Activated effector memory CD4-positive, alpha-beta T cell treated with Interleukin-2 at 50 U/mL for 16 hours (primary cell): ENCODE data around the gene TGOLN2.
"Not testable (repeated sequence)": the region's sequence is repeated elsewhere in the genome, so short reads cannot be mapped to it uniquely, and the experiment has no call there.

Source experiments
- DNase-seq: peaks from one replicate; pipeline ENCODE4 v3.0.0-alpha.2; 2020

The TGOLN2 gene

DNA sequence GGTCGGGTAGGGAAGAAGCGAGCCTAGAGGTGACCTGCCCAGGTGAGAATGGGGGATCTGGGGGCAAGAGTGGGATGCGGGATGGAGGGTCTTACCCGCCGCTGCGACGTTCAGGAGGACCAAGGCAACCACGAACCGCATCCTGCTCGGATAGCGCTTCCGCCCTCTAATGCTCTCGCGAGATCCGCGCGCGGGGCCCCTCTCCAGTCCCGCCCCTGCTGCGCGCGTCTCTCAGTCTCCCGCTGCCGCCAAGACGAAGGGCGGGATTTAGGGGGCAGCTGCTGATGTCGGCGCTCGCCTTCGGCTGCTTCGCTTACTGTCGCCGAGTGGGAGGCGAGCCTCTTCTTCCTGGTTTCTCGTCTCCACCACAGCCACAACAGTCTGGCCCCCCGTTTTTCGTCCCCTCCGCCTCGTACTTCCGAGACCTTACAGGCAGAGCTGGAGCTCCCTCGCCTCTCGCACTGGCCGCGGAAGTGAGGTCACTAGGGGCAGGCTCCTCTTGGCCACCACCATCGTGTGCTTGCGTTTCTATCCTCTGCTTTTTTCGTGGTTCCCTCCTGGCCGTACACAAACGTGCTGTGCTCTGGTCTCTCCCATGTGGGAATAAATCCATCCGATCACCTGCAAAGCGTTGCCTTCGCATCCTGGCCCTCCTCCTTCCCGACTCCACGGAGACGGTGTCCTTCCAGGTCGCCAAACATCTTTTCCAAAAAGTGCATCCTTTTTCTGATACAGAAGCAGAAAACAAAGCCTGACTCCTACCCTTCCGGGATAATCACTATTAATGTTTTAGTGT is at the start of gene TGOLN2:
Gene TGOLN2, minus strand, starts transcription at position 168 of the 796 bp plus-strand sequence. Its CDS starts 27 bp downstream, at position 141.
- peak; percentile 89 for DNase-seq

DNA sequence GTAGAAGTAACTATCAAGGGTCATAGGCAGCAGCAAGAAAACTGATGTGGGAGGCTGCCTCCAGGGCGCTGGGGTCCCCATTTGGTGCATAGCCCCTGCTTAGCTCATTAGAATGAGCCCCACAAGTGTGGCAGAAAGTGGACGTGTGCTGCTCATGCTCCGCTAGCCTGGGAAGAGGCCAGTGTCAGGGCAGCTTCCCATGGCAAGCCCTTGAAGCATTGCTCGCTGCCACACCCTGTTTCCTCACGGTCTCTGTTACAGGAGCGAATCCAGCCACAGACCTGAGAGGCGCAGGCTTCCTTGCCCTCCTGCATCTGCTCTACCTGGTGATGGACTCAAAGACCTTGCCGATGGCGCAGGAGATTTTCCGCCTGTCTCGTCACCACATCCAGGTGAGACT is 49.3 kb upstream of the TGOLN2 start:
- no peak for DNase-seq

DNA sequence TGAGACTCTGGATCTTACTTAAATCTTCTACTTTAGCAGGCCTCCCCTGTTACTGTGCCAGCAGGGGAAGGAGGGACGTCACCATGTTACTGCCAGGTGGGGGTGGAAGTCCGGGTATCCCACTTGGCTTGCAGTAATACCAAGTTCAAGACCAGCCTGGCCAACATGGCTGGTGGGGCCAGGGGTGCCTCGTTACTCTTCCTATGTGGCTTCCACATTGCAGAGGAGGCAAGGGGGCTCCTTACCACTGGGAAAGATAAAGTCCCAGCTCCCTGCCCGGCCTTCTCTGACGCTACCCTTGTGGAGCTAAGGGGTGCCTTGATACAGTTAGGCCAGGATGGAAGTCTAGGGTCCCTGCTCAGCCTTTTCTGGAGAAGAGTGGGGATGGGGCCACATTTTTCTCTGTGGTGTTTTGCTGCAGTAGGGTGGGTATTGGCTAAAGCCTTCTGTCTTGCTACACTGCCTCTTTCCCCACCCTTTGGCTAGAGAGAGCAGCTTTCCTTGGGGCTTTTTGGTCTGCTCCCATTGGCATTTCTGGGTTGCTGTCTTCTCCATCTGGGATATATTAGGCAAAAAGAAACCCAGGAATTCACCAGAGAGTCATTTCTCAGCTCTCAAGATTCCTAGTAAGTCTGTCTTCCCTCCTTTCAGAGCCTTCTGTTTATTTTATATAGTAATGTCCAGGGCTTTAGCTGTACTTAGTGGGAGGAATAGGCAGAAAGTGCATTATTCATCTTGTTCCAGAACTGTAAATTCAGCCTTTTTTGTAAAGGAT is 48.7 kb upstream of the TGOLN2 start:
- no peak for DNase-seq

DNA sequence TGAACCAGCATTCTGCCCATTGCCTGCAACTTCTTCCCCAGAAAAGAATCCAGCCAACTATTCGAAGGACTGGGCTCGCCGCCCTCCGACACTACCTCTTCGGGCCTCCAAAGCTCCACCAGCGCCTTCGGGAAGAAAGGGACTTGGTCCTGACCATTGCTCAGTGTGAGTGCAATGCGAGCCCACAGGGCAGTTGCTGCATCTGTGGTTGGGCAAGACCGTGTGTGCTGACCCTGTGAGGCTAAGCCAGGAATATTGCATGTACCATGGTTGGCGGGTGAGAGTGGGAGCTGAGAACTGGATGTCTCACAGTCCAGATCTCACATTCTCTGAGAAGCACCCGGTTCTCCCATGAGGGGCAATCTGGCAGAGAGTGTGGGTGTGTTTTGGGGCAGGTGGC is 43.3 kb upstream of the TGOLN2 start:
- DNase-seq = no peak

DNA sequence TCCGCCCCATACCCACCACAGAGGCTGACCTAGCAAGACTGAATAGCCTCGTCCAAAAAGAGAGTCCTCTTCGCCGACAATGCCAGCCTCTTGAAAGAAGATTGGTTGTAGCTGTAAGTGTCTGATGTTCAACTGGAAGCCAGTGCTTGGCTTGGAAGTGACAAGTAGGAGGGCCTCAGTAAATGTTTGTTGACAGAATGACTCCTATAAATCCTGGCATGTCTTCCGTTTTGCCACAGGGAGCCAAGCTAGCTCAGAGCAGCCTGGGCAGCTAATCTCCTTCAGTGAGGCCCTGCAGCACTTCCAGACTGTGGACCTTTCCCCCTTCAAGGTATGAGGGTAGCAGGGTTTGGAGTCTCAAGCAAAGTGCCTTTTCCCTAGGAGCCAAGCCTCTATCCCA is 41.7 kb upstream of the TGOLN2 start:
- DNase-seq = no peak

DNA sequence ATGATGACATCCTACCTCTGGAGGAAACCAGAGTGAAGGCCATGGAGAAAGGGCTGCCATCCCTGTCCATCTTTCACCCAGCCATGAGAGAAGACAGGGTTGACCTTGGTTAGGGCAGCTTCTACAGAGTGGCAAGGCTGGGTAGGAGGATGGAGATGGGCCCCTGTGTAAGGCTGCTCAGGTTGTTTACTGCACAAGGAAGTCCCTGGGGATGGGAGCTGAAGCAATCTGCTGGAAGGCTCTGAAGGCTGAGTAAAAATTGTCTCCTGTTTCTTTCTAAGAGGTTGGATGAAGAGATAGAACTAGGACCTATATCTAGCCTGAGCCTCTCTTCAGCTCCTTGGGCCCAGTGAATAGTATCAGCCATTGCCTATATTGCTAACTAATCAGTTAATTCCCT is 41.1 kb upstream of the TGOLN2 start:
- no peak for DNase-seq

DNA sequence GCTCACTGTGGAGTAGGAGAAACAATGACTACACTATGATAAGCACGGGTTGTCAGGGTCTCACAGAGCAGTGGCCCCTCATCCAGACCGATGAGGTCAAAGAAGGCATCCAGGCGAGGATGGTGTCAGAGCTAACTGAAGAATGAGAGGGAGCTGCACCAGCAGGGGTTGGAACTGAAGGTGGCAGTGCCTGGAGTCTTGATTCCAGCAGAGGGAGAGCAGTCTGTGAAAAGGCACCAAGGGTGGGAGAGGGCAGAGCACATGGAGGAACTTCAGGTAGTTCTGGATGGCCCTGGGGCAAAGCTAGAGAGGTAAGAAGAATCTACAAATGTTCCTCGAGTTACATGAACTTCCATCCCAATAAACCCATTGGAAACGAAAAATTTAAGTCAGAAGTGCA is 39.4 kb upstream of the TGOLN2 start:
- DNase-seq = no peak

DNA sequence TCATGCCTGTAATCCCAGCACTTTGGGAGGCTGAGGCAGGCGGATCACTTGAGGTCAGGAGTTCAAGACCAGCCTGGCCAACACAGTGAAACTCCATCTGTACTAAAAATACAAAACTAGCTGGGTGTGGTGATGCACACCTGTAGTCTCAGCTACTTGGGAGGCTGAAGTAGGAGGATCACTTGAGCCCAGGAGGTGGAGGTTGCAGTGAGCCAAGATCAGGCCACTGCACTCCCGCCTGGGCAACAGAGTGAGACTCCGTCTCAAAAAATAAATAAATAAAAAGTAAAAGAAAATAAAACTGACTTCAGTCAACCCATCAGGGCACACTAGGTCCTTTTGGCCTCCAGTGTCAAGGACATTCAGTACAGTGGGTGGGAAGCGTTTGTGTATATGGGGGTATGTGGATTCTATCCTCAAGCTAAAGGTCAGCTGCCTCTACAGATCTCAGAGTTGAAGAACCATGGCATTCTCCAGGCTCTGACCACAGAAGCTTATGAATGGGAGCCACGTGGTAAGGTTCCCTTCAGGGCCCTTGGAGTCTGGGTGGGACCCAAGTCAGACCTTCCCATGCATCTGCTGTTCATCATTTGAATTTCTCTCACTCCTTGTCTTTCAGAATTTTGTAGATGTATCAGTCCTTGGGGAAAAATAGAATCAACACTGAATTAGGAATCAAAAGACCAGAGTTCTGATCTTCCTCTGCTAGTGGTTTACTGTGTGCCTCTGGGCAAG is 35.0 kb upstream of the TGOLN2 start:
- DNase-seq = not testable (repeated sequence)

DNA sequence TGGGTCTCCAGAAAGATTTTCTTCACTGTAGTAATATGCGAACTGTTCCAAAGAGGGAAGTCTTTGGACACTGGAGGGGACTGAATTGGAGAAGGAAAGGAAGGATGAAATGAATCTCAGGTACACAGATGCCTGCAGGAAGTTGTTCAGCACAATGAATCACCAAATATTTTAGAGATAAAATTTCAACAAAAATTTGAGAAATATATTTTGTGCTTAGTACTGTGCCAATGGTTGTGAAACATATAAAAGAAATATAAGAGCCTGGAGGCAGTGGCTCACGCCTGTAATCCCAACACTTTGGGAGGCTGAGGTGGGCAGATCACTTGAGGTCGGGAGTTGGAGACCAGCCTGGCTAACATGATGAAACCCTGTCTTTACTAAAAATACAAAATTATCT is 29.9 kb upstream of the TGOLN2 start:
- no peak for DNase-seq

DNA sequence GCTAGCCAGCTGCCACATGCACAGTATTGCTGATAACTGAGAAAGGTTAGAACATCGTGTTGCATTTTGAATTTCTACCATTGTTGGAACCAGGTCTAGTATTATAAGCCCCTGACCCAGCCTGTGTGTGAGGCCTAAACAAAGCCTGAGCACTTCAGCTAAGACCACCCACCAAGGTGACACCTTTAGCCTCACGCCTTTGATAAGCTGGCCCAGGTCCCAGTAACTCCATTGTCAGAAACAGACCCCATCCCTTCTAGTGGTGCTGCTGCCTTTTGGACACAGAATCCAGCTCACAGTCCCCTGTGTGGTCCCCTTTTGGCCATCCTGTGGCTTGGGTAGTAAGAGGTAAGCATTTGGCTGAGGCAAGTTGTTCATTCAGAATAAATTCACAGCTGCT is 28.4 kb upstream of the TGOLN2 start:
- no peak for DNase-seq

DNA sequence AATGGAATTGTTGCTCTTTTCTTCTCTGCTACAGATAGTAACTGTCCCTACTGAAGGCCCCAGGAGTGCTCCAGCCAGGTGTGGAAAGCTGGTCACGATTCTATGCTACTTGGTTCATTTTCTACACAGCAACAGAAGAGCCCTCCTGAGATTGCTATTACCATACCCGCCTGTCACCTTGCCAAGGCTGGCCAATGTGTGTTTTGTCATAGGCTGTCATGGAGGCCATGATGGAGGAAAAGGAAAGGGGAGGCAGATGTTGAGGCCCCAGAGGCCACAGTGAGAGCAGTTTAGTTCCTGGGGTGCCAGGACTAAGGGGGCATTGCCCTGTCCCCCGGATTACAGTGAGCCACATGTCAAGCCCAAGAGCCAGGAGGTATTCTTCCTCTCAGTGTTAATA is 27.7 kb upstream of the TGOLN2 start:
- no peak for DNase-seq

DNA sequence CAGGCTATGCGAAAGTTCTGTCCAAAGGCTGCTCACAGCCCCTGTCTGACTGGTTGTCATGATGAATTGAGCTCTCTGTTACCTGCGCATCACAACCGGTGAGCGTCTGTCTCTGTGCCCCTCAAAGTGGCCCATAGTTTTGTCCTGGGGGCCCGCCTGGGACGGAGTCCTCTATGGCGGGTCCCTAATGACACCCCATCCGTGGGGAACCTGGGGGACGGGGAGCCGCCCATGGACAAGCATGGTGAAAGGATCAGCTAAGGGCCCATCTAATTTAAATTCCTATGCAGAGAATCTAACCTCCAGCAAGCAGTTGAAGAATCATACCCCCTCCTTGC is 27.3 kb upstream of the TGOLN2 start:
- no peak for DNase-seq

DNA sequence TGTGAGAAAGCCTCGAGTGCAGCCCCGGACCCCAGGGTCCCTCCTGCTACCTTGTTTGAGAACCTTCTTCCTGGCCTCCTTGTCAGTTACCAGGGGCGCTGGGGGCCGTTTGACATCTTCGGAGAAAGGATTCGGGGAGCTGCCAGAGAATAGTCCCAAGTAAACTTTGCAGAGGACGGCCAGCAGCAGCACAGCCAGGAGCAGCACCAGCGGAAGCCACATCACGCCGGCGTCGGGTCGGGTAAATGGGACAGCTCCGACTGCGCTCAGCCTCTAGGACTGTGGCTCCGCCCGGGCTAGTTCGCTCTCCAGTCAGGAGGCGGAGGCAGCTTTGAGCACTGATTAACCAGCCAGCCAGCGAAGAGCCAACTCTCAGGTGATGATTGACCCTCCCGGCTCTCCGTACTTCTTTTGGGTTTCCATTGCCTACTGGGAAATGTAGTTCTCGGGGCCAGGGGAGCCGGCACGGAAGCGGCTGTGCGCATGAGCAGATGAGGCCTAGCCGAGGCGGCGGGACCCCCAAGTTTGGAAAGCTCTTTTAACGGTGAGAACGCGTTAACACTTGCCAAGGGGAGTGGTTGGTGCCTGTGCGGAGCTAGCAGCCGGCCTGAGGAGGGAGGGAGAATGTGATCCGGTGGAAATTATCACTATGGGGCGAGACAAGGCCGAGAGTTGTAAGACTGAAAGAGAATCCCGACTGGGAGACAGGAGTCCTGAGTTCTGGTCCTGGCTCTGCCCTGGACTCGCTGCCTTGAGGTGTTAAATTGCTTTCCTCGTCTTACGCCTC is 26.7 kb upstream of the TGOLN2 start, which contains the start of the genes ELMOD3 and RETSAT:
Gene ELMOD3, plus strand, starts transcription at position 484 of the 787 bp plus-strand sequence. CDS start 2,430 bp downstream, outside the sequence.
Gene RETSAT, minus strand, starts transcription at position 243 of the 787 bp plus-strand sequence. Its CDS starts 21 bp downstream, at position 222.
- DNase-seq = peak; percentile 93

DNA sequence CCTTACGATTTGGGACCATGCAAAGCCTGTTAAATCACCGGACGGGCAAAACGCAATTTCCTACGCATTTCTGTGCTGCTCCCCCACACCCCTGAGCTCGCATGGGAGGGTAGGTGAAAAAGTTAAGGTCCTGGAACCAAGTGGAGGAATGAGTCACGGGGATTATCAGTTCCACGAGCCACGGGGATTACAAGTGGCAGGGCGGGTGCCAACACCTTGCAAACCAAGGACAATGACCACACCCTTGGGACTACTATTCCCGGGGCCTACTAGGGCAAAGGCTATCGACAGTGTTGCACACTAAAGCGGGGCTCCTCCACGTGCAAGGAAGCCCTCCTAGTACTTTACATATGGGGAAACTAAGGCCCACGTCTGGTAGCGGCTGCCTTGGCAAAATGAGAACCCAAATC is 26.1 kb upstream of the TGOLN2 start:
- peak; percentile 3 for DNase-seq

DNA sequence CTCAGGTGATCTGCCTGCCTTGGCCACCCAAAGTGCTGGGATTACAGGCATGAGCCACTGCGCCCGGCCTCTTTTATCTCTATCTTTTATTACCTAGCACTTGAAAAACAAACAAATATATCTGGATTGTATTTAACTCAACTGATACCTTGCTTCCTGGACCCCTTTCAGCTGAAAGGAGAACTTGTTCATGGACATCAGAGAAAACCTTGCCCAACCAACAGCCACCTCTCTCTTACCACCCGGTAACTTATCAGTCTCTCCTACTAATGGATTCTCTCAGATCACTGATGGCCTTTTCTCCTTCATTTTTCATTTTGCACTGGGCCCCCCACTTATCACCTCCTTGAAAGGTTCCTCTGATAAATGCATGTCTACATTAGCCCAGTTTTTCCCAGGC is 19.8 kb upstream of the TGOLN2 start:
- DNase-seq = no peak

DNA sequence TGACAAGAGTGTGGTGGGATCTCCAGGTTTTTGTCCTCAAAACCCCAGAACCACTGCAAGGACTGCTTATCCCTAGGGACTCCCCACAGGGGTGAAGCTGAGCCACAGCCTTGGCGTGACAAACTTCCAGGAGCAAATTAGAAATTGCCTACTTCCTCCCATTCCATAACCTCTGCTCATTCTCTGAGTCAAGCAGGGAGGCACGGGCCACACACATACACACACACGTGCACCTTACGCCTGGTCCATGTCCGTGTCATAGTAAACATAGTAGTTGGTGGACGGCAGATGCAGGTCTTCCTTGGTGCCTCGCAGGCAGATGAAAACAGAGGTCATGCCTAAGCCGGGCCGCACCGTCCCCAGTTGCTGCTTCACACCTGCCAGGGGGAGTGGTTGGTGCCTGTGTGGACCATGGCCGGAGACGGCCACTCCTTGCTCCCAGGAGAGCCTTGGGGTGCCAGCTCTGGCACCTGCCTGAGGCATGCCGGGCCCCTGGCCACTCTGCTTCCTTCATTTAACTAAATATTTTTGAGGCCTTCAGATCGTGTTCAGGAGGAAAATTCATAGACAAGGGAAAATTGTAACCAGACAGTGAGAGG is 16.7 kb upstream of the TGOLN2 start:
- DNase-seq = no peak

DNA sequence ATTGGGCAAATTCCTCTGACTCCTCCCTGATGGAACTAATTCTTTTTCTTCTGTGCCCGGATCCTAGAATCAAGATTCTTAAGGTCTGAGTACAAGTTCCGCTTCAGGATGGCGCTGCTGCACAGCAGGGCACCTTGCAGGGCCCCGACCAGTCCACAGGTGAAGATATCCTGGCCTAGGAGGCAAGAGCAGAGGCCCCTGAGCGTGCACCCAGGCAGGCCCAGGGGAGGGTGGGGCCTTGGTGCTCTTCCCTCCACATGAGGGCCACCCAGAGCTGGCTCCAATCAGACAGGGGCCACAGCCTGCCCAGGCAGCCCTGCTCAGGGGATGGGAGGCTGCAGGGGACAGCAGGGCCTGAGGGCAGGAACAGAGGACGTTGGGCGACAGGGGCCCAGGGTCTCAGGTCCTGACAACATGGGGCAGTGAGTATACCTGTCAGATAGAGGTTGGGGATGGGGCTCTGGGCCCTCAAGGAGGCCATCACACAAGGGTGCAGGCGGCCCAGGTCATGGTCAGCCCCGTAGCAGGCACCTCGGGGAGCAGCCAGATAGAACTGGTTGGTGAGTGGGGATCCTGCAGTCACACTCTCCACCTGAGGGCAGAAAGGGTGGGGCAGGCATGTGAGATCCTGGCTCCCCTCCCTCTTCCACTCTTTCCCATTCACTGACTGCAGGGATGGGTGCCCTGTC is 15.6 kb upstream of the TGOLN2 start:
- not testable (repeated sequence) for DNase-seq

DNA sequence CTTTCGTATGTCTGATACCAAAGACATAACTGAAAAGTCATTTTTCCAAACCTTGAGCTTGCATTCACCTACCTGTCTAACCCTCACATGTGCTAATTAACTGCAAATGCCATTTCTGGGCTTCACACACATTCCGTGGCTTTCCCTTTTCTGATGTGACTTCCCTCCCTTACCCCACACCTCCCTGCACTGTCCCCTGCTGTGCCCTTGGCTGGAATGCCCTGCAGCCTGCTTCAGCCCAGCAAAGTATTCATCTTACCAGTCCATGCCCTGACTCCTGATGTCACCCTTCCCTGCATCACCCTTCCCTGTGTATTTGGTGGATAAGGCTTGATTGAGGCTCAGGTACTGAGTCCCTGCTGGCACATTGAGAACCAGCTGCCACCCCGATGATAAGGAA is 14.4 kb upstream of the TGOLN2 start:
- DNase-seq = no peak

DNA sequence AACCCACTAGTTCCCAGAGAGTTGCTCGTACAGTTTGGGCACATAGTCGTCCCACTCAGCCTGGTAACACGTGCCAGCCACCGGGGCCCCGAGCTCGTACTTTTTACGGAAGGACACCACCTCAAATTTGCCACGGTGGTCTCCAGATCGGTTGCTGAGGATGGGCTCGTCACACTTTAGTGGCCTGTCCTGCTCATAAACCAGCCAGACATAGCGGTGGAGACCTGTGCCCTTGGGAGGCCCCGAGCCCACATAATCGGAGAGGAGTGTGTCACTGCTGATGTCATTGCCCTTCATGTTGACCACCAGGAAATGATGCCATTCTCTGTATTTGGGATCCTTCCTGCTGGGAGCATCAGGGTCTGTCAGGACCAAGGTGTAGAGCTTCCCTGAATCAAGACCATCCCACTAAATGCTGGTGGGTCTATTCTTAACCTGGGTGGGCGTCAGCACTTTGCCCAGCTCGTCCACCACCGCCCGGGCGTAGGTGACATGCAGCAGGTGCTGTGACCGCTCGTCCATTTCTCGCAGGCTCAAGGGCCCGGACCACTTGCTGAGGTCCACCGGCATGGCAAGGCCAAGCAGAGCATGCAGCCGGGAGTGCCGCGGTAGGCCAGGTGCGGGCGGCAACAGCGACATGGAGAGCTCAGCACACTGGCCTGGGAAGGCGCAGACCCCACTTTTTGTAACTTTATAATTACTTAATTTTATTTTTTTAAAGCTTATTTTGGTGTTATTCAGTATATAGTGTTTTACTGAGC is 13.7 kb upstream of the TGOLN2 start:
- no peak for DNase-seq

DNA sequence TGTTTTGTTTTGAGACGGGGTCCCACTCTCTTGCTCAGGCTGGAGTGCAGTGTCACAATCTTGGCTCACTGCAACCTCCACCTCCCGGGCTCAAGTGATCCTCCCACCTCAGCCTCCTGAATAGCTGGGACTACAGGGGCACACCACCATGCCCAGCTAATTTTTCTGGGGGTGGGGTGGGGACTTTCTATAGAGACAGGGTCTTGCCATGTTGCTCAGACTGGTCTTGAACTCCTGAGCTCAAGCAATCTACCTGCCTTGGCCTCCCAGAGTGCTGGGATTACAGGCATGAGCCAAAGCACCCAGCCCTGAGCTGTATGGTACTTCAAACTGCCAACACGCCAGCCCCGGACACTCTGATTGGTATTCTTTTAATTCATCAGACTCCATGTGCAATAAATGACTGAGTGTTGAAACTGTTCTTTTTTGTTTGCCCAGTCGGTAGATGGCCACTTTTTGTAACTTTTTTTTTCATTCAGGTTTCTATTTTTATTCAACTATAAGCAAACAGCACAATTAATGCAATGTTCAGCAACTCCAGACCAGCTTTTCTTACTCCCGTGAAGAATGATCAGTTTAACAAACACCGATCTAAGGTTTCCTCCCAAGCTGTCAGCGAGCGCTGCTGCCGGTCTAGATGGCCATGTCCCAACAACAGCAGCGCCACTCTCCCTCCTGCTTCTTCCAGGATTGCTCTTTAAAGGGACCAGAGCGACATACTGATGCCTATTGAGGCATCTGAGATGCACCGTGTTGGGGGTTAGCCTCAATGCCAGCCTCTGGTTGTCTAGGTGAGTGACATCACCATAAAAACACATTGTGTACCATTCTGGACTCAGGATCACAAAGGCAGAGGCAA is 12.5 kb upstream of the TGOLN2 start:
- DNase-seq = no peak
